Activated naive CD4-positive, alpha-beta T cell treated with anti-CD3 and anti-CD28 coated beads, Interleukin-2, amount 50 U/mL, for 24 hours (primary cell): ENCODE results near the gene PPTC7.

ENCODE experiments used
- H3K27ac Mint-ChIP-seq: one replicate; pipeline ENCODE4 v1.8.0; 2021; ENCODE audit warnings: mild to moderate bottlenecking, mixed read lengths
- H3K27me3 Mint-ChIP-seq: one replicate; pipeline ENCODE4 v1.8.0; 2021; ENCODE audit warnings: mixed read lengths
- H3K36me3 Mint-ChIP-seq: one replicate; pipeline ENCODE4 v1.8.0; 2021; ENCODE audit warnings: mixed read lengths
- H3K4me1 Mint-ChIP-seq: one replicate; pipeline ENCODE4 v1.8.0; 2021; ENCODE audit warnings: mixed read lengths
- H3K4me3 Mint-ChIP-seq: one replicate; pipeline ENCODE4 v1.8.0; 2021; ENCODE audit warnings: mild to moderate bottlenecking, mixed read lengths
- H3K9me3 Mint-ChIP-seq: one replicate; pipeline ENCODE4 v1.8.0; 2021; ENCODE audit warnings: mixed read lengths

PPTC7 gene

GRCh38 chr12:110501752-110502738 lies 81.1 kb downstream of the PPTC7 start, which contains the start of the genes RAD9B and VPS29:
Gene RAD9B, plus strand, starts transcription at chr12:110502331. Its CDS starts 7 bp downstream, at chr12:110502338.
Gene VPS29, minus strand, starts transcription at chr12:110502111. Its CDS starts 60 bp downstream, at chr12:110502051.
- Mint-ChIP-seq H3K27me3 (no peaks in the 10 kb centered on the region), H3K4me1 (peaks cover 34% of the 10 kb centered on the region), H3K36me3 (peaks cover 6% of the 10 kb centered on the region), H3K9me3 (no peaks in the 10 kb centered on the region), H3K27ac (peak within 1 kb of the TSS; percentile 96), H3K4me3 (peak within 1 kb of the TSS; percentile 92)

GRCh38 chr12:110501399-110501751 lies 81.7 kb downstream of the PPTC7 start:
- peak overlapping the region; percentile 92 for H3K4me3 Mint-ChIP-seq
- peaks cover 34% of the 10 kb centered on the region for H3K4me1 Mint-ChIP-seq
- no peaks in the 10 kb centered on the region for H3K27me3 Mint-ChIP-seq
- no peaks in the 10 kb centered on the region for H3K9me3 Mint-ChIP-seq
- H3K27ac Mint-ChIP-seq, result peak overlapping the region; percentile 96
- peaks cover 6% of the 10 kb centered on the region for H3K36me3 Mint-ChIP-seq

DNA sequence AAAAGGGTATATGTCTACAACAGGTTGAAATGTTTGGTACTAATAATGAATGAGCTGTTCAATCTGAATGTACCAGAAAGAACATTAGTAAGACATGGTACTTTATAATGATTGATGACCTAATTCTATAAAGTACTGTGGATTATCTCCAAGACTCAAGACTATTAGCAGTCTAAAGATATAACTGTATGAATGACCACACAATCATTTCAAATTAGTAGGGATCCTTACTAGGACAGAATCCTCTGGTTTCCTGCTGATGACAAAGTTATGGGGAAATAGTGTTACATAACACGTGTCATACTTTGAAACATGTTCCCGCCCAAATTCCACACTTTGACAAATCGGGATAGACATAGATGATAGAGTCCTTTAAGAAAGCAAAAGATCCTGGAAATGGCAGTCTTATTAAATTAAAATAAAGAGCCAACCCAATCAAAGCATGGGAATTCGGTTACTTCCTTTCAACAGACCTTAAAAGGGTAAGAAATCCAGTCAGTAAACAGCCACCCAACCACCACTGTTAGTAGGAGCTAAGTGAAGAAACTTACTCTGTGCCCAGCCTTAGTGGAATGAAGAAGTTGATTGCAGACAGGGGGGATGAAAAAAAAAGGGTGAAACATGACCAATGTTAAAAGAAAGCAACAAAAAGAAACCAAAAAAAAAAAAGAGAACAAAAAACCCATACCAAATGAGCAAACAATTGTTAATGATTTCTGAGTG lies 84.0 kb downstream of the PPTC7 start:
- Mint-ChIP-seq H3K4me1 (peaks cover 37% of the 10 kb centered on the region), H3K9me3 (no peaks in the 10 kb centered on the region), H3K36me3 (peaks cover 9% of the 10 kb centered on the region), H3K27ac (peak overlapping the region; percentile 36), H3K27me3 (no peaks in the 10 kb centered on the region), H3K4me3 (peak overlapping the region; percentile 15)
